H4 (cell line): ENCODE measurements around the gene TTC34. TPM values are rescaled to one million over a fixed set of nuclear protein-coding genes. Genes with fewer than 3 reads are reported as not detected.

Source experiments
- DNase-seq: peaks from one replicate; pipeline ENCODE4 v3.0.0-alpha.2; 2015; ENCODE audit warnings: low spot score
- total RNA-seq: library from RNA; depleted of rRNA; stranded (reverse); fragments of >200 nt; shearing (Covaris generic); gene quantifications from 2 replicates; pipeline ENCODE4 v1.2.3, GENCODE V29; 2014

Gene TTC34
- total RNA-seq, 1 experiment from 2014 or later, result 0.10 TPM

DNA sequence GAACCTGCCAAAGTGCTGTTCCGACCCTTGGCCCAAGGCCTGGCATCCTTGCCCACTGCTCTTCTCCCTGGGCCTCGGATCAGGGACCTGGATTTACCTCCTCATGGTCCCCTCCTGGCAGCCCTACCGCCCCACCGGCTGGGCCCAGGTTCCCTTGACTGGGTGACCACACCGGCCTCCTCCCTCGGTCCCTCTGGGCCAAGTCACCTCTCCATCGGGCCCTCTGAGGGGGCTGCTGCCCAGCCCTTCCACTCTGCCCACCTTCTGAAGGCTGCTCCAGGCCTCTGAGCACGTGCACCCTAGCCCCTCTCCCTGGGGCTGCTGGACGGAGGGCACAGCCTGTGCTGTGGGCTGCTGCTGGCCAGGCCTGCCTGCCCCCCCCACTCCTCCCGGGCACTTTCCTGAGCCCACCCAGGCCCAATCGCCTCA is 159.3 kb downstream of the TTC34 start:
- no peak for DNase-seq

DNA sequence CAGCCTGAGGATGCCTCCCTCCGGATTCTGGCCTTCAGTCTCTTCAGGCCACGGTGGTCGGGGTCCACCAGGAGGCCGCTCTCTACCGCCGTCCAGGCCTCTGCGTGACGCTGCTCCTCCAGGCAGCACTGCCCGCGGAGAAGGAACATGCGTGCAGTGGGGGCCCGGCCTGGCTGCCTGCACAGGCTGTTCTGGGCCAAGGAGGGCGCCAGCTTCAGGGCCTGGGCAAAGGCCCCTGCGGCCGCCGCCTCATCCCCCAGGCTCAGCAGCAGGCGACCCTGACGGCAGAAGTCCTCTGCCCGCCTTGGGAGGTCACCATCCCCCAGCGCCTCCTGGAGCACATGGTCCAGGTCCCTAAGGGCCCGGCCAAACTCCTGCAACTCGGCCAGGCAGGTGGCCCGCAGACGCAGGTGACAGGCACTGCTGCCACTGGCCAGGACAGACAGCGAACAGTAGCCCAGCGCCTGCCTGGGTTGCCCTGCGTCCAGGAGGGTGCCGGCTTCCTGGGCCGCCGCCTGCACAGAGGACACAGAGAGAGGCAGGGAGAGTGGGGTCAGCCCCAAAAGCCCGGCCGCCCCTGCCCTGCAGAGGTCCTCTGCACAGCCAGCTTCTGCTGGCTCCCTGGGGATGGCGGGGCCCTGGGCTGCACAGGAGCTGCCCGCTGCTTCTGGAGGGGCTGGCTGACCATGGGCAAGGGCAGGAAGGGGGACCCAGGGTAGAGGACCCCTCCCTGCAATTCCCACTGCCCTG is 159.9 kb downstream of the TTC34 start:
- DNase-seq, result no peak

DNA sequence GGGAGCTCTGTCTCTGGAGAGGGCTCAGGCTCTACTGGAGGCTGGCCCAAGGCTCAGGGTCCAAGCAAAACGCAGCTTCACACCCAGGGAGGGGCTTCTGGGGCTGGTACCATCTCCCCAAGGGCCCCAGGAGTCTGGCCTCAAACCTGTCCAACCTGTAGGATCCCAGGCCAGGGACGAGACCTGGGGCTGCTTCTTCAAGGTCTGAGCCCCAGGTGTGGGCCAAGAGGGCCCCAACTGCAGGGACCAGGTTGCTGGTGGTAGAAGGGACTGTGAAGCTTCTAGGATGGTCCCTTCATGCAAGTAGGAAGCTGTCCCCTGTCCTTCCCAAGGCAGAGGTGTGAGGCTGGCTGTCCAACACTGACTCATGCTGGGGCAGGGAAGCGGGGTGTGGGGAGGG is 160.9 kb downstream of the TTC34 start:
- no peak for DNase-seq

DNA sequence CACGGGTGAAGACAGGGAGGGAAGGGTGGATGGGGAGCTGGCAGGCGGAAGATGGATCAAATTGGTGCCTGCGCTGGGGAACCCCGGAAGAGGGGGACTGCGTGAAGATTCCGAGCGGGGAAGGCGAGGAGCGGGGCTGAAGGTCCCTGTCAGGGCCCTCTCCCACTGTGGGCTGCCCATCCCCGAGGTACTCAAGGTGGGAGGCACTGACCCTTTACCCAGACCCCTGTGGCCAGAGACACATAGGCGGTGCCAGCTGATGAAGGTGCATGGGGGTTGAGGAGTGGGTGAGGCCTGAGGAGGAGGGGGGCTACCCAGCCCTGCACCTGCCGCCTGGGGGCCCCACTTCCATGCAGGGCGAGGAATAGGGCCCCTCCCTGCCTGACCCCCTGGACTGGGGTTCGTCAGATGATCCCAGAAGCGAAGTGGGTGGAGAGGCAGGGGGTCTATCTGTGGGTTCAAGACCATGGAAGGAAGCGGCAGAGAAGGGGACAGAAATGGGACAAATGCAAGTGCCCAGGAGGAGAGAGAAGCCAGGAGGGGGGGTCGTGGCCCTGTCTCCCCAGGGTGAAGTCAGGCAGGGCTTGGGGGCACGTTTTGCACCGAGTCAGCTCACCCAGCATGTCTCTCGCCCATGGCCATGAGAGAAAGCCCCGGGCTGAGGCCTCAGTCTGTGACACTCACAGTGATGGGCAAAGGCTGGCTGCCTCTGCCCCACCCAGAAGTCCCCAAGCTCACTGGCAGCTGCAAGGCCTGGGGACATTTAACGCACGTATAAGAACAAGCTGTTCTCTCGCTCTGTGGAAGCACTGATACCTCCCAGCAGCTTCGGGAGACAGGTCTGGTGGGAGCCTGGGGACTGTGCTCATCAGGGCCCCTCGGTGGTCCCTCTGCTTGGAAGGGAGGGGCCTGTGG is 161.6 kb downstream of the TTC34 start:
- DNase-seq, result no peak

DNA sequence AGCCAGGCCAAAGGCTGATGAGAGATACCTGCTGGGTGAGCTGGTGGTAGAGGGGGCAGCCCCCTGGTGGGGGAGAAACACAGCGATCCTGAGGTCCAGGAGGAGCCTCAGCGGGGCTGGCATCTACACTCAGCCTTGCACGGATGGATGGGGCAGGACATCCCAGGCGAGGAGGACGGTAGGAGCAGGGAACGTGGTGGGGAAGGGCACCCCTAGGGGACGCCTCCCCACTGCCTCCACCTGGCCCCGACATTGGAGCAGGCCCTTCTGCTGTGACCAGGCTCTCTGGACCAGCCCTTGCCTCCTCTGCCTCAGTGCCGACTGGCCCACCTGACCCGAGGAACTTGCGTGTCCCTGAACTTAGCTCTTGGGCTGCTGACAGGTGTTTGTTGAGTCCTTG is 162.3 kb downstream of the TTC34 start:
- DNase-seq, result no peak

DNA sequence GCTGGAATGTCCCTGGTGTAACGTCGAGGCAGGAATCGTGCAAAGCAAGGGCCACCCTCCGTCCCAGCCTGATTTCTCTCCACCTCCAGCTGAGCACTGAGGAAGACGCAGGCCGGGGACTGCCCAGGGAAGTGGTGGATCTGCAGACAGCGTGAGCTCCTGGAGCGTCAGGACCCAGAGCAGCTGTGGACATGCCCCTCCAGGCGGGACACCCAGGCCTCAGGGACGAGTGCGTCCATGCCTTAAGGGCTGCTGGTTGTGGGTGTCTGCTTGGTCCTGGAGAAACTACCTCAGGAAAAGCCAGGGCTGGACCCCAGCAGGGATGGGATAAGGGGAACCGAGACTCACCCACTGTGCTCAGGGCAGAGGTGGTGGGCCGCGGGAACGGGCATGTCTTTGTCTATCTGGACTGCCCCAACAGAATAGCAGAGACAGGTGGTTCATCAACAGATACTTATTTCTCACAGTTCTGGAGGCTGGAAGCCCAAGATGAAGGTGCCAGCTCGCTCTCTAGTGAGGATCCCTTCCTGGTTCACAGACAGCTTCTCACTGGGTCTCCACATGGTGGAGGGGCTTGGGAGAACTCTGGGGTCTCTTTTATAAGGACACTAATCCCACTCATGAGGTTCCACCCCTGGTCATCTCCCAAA is 162.9 kb downstream of the TTC34 start:
- no peak for DNase-seq

DNA sequence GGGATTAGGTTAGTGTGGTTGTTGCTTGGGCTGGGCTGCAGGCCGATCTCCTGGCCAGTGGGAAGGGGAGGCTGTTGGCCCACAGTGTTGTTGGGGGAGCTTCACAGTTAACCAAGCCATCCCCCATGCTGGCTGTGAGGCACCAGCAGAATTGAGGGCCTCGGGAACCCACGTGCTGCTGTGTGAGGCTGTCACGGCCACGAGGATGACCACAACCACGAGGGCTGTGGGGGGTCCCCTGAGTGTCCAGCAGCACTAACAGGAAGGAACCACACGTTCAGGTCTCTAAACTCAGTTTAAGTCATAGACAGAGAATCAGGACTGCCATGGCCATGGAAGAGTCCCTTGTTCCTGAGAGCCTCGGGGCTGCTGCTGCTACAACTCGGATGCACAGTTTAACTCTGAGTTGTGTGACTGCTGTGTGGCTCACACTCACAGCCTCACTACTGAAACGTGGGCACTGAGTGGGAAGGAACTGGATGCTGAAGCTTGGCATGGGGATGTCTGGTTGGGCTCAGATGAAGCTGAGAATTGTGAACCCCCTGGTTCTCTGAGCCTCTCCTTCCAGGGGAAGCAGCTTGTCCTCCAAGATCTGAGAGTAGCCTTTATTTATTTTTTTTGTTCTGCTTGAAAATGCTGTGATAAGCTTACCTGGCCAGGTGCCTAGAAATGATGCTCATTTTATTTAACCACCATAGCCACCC is 163.9 kb downstream of the TTC34 start:
- DNase-seq, result no peak

DNA sequence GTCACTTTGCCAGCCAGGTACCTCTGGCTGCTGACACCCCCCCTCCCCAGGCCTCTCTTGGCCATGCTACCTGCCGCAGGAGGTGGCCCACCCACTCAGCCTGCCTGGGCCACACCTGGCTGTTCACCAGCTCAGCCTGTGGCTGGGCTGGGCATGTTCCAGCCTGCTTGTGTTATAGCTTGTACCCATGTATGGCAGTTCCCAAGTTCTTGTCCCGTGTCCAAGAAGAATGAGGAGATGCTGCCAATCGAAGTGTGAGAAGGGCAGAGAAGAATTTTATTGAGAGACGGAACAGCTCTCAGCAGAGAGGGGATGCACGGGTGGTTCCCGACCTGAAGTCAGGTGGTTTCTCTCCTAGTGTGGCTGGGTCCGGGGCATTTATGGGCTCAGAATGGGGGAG is 164.8 kb downstream of the TTC34 start:
- DNase-seq, result peak; percentile 16

DNA sequence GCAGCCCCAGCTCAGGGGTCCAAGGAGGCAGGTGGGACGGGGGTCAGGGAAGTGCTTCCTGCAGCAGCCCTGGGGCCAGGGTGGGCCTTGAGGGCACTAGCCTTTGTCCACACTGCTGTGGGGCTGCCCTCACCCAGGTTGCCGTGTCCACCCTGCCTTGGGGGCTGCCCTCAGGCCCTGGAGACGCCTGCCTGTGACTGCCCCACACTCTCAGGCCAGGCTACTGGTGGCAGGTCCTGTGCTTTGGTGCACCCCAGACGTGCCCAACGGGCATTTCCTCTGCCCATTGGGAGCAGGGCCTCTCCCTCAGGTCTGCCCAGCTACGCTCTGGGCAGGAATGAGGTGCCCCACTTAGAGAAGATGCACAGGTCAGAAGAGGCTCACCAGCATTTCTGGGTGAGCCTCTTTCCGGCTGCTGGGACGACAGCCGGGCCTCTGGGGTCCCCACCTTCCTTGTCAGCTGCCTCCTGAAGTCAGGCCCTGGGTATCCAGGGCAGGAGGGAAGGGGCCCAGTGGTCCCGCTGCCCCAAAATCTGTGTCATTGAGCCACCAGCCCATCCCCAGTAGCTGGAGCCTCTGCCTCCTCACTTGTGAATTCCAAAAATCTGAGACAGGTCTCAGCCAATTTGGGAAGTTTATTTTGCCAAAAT is 166.0 kb downstream of the TTC34 start:
- DNase-seq, result no peak

DNA sequence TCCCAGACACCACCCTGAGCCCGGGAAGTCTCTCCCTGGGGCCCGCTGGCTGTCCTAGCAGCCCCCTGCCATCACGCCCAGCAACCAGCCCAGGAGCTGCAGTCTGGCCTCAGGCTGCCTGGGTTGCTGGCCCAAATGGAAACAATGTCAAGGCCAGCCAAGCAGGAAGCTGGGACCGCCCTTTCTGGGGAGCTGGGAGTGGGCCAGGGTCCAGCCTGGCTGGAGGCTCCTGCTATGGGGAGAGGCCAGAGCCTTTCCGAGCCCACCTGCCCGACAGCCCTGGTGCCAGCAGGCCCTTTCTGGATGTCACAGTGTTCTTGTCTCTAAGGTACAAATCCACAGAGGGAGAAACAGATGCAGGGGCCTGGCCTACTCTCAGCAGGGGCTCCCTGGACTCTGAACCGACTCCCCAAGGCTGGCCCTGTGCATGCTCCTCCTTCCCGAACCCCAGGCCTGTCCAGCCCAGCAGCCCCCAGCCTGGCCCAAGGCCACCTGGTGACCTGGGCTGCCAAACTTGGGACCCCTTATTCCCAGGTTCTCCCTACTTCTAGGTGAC is 167.5 kb downstream of the TTC34 start:
- DNase-seq, result no peak

DNA sequence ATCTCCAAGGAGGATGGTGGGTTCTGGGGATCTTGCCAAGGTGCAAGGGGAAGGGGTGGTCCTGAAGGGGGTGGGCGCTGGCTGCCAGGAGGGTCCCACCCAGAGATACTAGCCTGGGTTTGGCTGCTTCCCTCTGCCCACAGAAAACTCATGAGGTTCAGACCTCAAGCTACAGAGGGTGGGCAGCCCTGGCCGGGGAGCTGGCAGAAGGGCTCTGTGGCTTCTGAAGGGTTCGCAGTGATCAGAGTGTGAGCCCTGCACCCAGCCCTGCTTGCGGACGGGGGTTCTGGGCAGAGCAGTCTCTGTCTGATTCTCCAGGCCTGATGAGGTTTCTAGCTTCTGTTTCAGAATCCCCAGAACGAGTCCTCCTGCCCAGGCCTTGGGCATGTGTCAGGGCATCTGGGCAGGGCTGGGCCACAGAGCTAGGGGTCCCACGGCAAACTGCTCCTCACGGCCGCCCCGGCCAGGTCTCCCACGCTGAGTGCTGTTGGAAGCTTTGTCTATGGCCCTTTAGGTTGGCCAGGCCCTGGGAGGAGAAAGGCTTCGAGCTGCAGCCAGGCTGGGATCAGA is 168.0 kb downstream of the TTC34 start:
- DNase-seq, result no peak

DNA sequence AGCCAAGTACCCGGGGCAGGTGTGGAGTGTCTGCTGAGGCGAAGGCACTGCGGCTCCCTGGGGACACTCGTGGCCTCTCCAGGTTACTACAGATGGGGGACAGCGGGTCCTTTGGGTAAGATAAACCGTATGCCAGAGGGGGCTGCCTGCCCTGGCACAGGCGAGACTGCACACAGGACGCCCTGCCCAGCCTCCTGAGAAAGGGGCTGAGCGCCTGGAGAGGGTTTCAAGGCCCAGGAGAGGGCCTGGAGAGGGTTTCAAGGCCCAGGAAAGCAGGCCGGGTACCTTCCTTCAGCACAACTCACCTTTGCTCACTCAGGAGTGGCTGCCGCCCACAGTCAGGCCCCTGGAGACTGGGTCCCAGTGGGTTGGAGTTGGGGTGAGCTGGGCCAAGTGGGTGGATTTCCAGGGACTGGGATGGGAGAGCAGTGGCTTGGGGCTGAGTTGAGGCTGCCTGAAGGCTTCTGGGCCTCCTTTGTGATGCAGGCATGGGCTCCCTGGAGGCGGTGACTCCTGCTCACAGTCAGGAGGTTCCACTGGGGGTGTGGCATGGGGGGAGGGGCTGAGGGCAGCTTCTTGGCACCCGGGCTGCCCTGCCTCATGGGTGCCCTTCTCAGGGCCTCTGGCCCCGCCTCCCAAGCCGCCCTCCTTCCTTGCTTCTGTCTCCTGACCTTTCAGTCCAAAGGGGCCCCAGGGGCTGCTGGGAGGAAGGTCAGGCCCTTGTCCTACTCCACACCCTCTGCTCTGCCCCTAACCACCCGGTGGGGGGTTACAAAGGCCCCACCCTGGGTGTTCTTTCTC is 168.7 kb downstream of the TTC34 start, which contains the start of gene MMEL1:
TSS of gene MMEL1 (minus strand) at position 456 of the 801 bp plus-strand sequence. CDS start 3,532 bp downstream, outside the sequence.
- DNase-seq, result no peak

DNA sequence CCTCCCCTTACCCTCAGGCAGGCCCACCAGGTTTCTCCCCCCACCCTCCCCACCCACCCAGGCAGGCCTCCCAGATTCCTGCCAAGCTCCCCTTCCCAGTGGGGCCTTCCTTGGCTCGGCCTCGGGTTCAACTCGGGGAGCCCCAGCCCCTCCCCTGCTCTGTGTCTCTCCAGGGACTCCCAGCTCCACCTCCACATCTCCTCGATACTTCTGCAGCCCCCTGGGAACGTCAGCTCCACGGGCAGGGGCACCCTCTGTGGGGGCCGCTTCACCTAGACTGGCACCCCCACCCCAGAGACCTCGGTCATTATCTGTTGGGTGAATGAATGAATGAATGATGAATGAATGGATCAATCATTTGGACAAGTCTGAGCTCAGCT is 169.5 kb downstream of the TTC34 start:
- no peak for DNase-seq

DNA sequence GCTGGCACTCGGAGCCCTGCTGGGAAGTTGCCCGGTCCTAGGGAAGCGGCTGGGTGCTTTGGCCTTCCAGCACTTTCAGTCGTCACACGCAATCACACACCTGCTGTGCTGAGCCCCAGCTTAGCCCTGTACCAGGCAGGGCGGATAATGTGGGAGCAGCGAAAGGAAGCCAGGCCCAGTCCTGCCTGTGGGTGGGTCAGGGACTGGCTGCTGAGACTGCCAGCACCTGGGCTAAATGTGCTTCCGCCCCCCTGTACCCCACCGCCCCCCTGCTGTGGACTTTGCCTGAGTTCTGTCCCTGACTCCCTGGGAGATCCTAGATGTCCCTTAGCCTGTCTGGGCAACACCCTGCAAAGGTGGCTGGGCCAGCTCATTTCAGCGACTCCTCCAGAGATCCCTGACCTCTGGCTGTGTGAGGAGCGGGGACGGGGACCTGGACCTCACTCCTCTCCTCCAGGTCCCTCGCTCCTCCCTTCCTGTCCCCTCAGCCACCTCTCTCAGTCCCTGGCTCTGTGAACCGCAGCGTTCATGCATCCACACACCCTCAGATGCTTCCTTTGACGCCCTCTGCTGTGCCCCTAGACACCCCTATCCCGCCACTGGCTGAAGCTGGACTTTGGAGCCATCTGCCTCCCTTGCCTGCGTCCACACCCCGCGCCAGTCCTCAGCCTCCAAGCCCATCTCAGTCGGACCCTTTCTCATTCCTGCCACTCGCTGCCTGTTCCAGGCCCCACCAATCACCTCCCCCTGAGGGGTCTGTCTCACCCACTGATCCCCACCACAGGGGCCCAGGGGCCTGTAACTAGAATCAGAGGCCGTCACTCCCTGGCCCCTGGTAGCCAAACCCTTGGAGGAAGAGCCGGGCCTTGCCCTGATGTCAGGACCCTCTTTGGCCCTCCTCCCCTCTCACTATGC is 170.1 kb downstream of the TTC34 start:
- DNase-seq, result no peak

DNA sequence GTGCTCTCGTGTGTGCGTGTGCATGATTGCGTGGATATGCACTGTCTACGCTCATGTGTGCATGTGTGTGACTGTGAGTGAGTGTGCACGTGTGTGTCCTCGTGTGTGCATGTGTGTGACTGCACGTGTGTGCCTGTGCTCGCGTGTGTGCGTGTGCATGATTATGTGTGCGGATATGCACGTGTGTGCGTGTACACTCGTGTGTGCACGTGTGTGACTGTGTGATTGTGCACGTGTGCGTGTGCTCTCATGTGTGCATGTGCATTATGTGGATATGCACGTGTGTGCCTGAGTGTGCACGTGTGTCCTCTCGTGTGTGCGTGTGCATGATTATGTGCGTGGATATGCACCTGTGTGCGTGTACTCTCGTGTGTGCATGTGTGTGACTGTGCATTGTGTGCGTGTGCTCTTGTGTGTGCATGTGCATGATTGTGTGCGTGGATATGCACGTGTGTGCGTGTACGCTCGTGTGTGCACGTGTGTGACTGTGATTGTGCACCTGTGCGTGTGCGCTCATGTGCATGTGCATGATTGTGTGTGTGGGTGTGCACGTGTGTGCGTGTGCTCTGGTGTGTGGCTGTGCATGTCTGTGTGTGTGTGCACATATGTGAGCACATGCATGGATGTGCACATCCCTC is 170.9 kb downstream of the TTC34 start:
- no peak for DNase-seq

DNA sequence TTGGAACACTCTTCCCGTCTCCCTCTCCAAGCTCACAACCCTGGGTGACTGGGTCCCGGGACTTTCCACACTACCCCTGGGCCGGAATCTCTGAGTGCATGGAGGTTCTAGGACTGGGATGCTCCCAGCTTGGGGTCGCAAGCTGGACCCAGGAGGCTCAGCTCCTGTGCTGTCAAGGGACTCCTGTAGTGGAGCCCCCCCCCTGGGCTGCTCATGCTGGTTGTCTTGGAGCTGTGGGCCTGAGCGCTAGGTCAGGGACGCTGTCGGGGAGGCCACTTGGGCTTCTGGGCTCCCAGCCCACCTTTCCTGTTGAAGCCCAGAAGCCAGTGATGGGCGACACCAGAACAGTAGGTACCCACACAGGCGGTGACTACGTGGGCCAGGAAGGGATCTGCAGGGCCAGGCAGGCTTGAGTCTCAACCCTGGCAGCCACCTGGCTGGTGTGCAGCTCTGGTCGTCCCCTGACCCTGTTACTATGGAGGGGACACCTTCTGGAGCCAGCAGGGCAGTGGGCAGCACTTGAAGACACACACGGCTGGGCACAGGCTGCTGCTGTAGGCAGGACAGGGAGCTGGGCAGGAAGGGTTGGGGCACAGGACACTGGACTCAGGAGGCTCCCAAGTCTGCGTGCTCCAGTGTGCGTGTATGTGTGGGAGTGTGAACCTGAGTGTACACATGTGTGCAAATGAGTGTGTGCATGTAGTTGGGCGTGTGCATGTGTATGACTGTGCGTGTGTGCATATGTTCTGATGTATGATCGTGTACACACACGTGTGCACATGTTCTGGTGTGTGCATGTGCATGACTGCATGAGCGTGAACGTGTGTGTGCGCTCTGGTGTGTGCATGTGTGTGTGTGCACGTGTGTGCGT is 171.6 kb downstream of the TTC34 start:
- DNase-seq, result no peak
